K562 (cell line): ENCODE data around the gene CRX. TPM values are rescaled to one million over a fixed set of nuclear protein-coding genes. Genes with fewer than 3 reads are reported as not detected.

ENCODE experiments used
- ATAC-seq: fragments of 200-7000 bp; cut with Tn5 transposase; 3 replicates; pipeline ENCODE4 v1.9.1; 2020; ENCODE audit warnings: moderate library complexity
- BruUV-seq: library from RNA; stranded (reverse); fragments of 400-500 nt; replicated peaks from 2 replicates; lab custom pipeline; 2021; lab: Mats Ljungman, UMichigan
- CTCF ChIA-PET: fragments of 300-600 bp; formaldehyde crosslinking; extraction: SDS; loops from one replicate; lab custom pipeline; 2021; ENCODE audit warnings: low intra/inter-chr PET ratio; lab: Yijun Ruan, JAX
- POLR2A ChIA-PET: fragments of 300-600, 350-650 bp; sonication (Branson Sonifier 250); formaldehyde crosslinking; extraction: SDS; loops from one replicate; lab custom pipeline; 2021; ENCODE audit warnings: antibody characterized with exemption, inconsistent platforms; lab: Yijun Ruan, JAX
- DNase-seq, 4 experiments: peaks; one replicate each; pipeline versions ENCODE4 v3.0.0 to v3.0.0-alpha.2; 2011 to 2018; ENCODE audit warnings: low spot score in 3 of 4, mixed read lengths in 3 of 4; ENCODE audit errors: extremely low read depth in 1 of 4
- FAIRE-seq: peaks from 2 replicates; lab custom pipeline; 2011; peaks lifted over from hg19 to GRCh38; lab: Jason Lieb, UNC
- H2AFZ ChIP-seq: 2 replicates; pipeline ENCODE4 v1.6.0; 2011; ENCODE audit warnings: low read depth, low read length, control low read depth, inconsistent platforms
- H3K27ac ChIP-seq: fragments of 200-600 bp; 3 replicates; pipeline ENCODE4 v1.8.0; 2011; ENCODE audit warnings: low read depth, mild to moderate bottlenecking, control low read depth, inconsistent platforms, low read length, moderate library complexity, mixed read lengths; ENCODE audit errors: extremely low read depth
- H3K27me3 ChIP-seq, 2 experiments: fragments of 300-600 bp in 1 of 2; 2 replicates in 1 of 2; 3 replicates in 1 of 2; pipeline versions ENCODE4 v1.6.0 to v1.8.0; 2011; ENCODE audit warnings: inconsistent platforms in 2 of 2, low read length in 2 of 2, mild to moderate bottlenecking in 1 of 2, mixed read lengths in 1 of 2, moderate library complexity in 1 of 2; ENCODE audit not compliant: control insufficient read depth in 2 of 2, insufficient read depth in 2 of 2
- H3K36me3 ChIP-seq: fragments of 300-600 bp; 3 replicates; pipeline ENCODE4 v1.8.0; 2011; ENCODE audit warnings: mild to moderate bottlenecking, low read length, inconsistent platforms; ENCODE audit not compliant: control insufficient read depth, insufficient read depth
- H3K4me1 ChIP-seq, 2 experiments: fragments of 200-600 bp in 1 of 2; replicated peaks in 1 of 2; 2 replicates in 1 of 2; 3 replicates in 1 of 2; pipeline versions ENCODE4 v1.5.1 to v1.8.0; 2011; ENCODE audit warnings: inconsistent platforms in 2 of 2, low read length in 2 of 2, mild to moderate bottlenecking in 1 of 2, mixed read lengths in 1 of 2, moderate library complexity in 1 of 2; ENCODE audit not compliant: control insufficient read depth in 2 of 2, insufficient read depth in 2 of 2
- H3K4me2 ChIP-seq: 2 replicates; pipeline ENCODE4 v1.6.1; 2011; ENCODE audit warnings: low read length, control low read depth, inconsistent platforms, mixed read lengths; ENCODE audit not compliant: insufficient read depth
- H3K4me3 ChIP-seq: fragments of 200-600 bp; sonication (generic), shearing (Covaris generic); 2 replicates; pipeline ENCODE4 v1.5.1; 2016; ENCODE audit warnings: control low read depth, inconsistent platforms
- H3K79me2 ChIP-seq: fragments of 200-600 bp; 3 replicates; pipeline ENCODE4 v1.8.0; 2011; ENCODE audit warnings: low read length, inconsistent platforms; ENCODE audit not compliant: control insufficient read depth, insufficient read depth
- H3K9ac ChIP-seq, 2 experiments: 2 replicates each; pipeline versions ENCODE4 v1.6.0 to v1.6.1; 2011; ENCODE audit warnings: low read depth in 2 of 2, low read length in 2 of 2, control low read depth in 1 of 2, inconsistent platforms in 1 of 2, mild to moderate bottlenecking in 1 of 2, mixed read lengths in 1 of 2; ENCODE audit not compliant: insufficient read depth in 1 of 2
- H3K9me1 ChIP-seq: one replicate; pipeline ENCODE4 v1.6.0; 2011; ENCODE audit warnings: inconsistent platforms, mild to moderate bottlenecking, low read length, moderate library complexity; ENCODE audit not compliant: control insufficient read depth, insufficient read depth
- H3K9me3 ChIP-seq: replicated peaks from 2 replicates; pipeline ENCODE4 v1.5.1; 2011; ENCODE audit warnings: low read depth, low read length, inconsistent platforms; ENCODE audit not compliant: control insufficient read depth, insufficient read depth
- H4K20me1 ChIP-seq: replicated peaks from 2 replicates; pipeline ENCODE4 v1.6.1; 2011; ENCODE audit warnings: low read length, inconsistent platforms, mixed read lengths; ENCODE audit not compliant: control insufficient read depth, insufficient read depth
- IRF2 ChIP-seq: sonication (generic); formaldehyde crosslinking; IDR thresholded peaks from 2 replicates; pipeline ENCODE4 v1.8.1; 2022; ENCODE audit warnings: mild to moderate bottlenecking, missing genetic modification reagents
- JUND ChIP-seq, 2 experiments: IDR thresholded peaks; 2 replicates in 1 of 2; 3 replicates in 1 of 2; pipeline ENCODE4 v1.6.1; 2011; ENCODE audit warnings: borderline replicate concordance in 2 of 2, low read depth in 2 of 2, low read length in 2 of 2, improper control_type of control experiment in 1 of 2, missing biosample characterization in 1 of 2, missing genetic modification characterization in 1 of 2, missing genetic modification reagents in 1 of 2
- NEUROD1 ChIP-seq: fragments of 150-350 bp; IDR thresholded peaks from 2 replicates; pipeline ENCODE4 v1.6.1; 2014; ENCODE audit warnings: borderline replicate concordance, low read length, low read depth; ENCODE audit not compliant: partially characterized antibody
- PTTG1 ChIP-seq: fragments of 450-650 bp; IDR thresholded peaks from 2 replicates; pipeline ENCODE4 v1.6.1; 2016; ENCODE audit warnings: low read depth, mild to moderate bottlenecking, missing genetic modification characterization, missing compliant biosample characterization
- ZFX ChIP-seq: sonication (generic); formaldehyde crosslinking; IDR thresholded peaks from 2 replicates; pipeline ENCODE4 v1.8.0; 2022; ENCODE audit warnings: mild to moderate bottlenecking, missing genetic modification reagents, moderate library complexity
- ZNF224 ChIP-seq: sonication (generic); formaldehyde crosslinking; IDR thresholded peaks from 2 replicates; pipeline ENCODE4 v1.8.0; 2022; ENCODE audit warnings: mild to moderate bottlenecking, missing genetic modification reagents
- ZNF551 ChIP-seq: fragments of 250-450 bp; sonication (Bioruptor Pico); IDR thresholded peaks from 2 replicates; pipeline ENCODE4 v1.5.0; 2021; ENCODE audit warnings: mild to moderate bottlenecking, moderate library complexity
- ZNF696 ChIP-seq: fragments of 250-450 bp; sonication (Bioruptor Pico); conservative IDR thresholded peaks from 2 replicates; pipeline ENCODE4 v1.4.0; 2020; ENCODE audit warnings: mild to moderate bottlenecking, moderate library complexity
- WGBS: fragments of 100-300 bp; shearing (Covaris generic); methylation state at CpG from one replicate; pipeline ENCODE4 v1.1.6; 2016; ENCODE audit warnings: low coverage, mixed read lengths; ENCODE audit not compliant: insufficient coverage; ENCODE audit errors: missing lambda C conversion rate; 5-methylcytosine and 5-hydroxymethylcytosine counted together
- in situ Hi-C: fragments of 300-500 bp; cut with MboI; formaldehyde crosslinking; loops from 4 replicates; pipeline ENCODE4 v1.15.0; 2018; ENCODE audit warnings: inconsistent platforms, mixed read lengths
- intact Hi-C: fragments of 100-400 bp; cut with micrococcal nuclease; formaldehyde crosslinking; loops from 2 replicates; pipeline ENCODE4 v1.14.2; 2022
- polyA plus RNA-seq, 8 experiments: library from polyadenylated mRNA; depleted of rRNA in 4 of 8; stranded (reverse) in 5 of 8; unstranded in 3 of 8; fragments of >200 nt; fragmentation: Nextera tagmentation in 2 of 8; fragmentation: Illumina TruSeq in 1 of 8; extraction: Ambion mirVana in 2 of 8; extraction: Trizol in 1 of 8; gene quantifications; 2 replicates each; pipeline versions ENCODE4 v1.2.1 to v1.2.3, GENCODE V29; 2011 to 2014; ENCODE audit warnings: inconsistent platforms in 1 of 8, missing spikeins in 1 of 8
- total RNA-seq, 7 experiments: library from RNA; depleted of rRNA in 6 of 7; stranded (reverse); fragments of >200 nt in 6 of 7; fragmentation: Illumina TruSeq in 2 of 7; extraction: Trizol in 2 of 7; gene quantifications; 2 replicates each; pipeline versions ENCODE4 v1.2.1 to v1.2.3, GENCODE V29; 2011 to 2021; ENCODE audit warnings: low replicate concordance in 1 of 7
- TF ChIP-seq, protein P1 (sequence below): fragments of 200-800 bp; sonication (Bioruptor generic); IDR thresholded peaks from 2 replicates; pipeline ENCODE4 v1.6.1; 2016; ENCODE audit warnings: missing genetic modification characterization, missing compliant biosample characterization
- TF ChIP-seq, protein P2 (sequence below), 2 experiments: IDR thresholded peaks; 2 replicates each; pipeline ENCODE4 v1.6.1; 2011; ENCODE audit warnings: borderline replicate concordance in 1 of 2, control low read depth in 1 of 2, low read depth in 1 of 2, low read length in 1 of 2, mild to moderate bottlenecking in 1 of 2, mixed read lengths in 1 of 2, moderate library complexity in 1 of 2; ENCODE audit not compliant: insufficient read depth in 1 of 2, insufficient read length in 1 of 2, poor library complexity in 1 of 2, severe bottlenecking in 1 of 2; ENCODE audit errors: extremely low read depth in 1 of 2

Gene CRX
- total and polyA plus RNA-seq, 9 of the 15 experiments (the other 6 are each of a cell fraction or from before 2014, with no cell fraction given): 0.01 TPM; not detected in 8

DNA sequence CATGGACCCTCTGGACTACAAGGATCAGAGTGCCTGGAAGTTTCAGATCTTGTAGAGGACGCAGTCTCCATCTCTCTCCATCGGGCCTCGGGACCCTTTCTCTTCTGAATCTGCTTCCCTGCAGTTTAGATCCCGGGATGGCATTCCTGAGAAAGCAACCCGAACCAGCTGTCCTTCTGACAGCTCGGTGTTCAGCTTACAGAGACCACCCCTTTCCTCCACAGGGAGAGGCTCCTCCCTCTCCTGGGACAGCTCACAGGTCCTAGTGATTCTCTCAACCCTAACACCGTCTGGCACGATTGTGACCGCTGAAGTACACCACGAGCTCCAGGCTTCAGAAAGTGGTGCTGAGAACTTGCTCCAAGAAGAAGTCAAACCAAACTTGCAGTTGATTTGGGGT is 18.2 kb downstream of the CRX start:
- H3K36me3 ChIP-seq: no peaks in the 10 kb centered on the region
- CTCF ChIA-PET: no interaction called here
- no TSS peak for BruUV-seq
- no peak overlapping the region for H3K4me2 ChIP-seq
- H4K20me1 ChIP-seq: no peaks in the 10 kb centered on the region
- POLR2A ChIA-PET: interaction anchor here (0.5 to 0.6 kb wide), 3 partner anchors 11 to 1464 kb away, joined by 3 to 4 read pairs (median 3); no protein-coding TSS in a partner anchor
- H3K27me3 ChIP-seq: peaks cover 2 to 11% of the 10 kb centered on the region in 2 experiments
- in situ Hi-C loops (no loop called here), intact Hi-C loops (no loop called here)
- H3K79me2 ChIP-seq: no peaks in the 10 kb centered on the region
- no peaks in the 10 kb centered on the region for H3K9me1 ChIP-seq
- FAIRE-seq (no peak), DNase-seq (no peak), ATAC-seq (no peak)
- H3K27ac ChIP-seq: no peak overlapping the region
- H3K9ac ChIP-seq: no peak overlapping the region; a peak in 1 of 4 replicates
- no peak overlapping the region for H3K4me3 ChIP-seq
- H3K9me3 ChIP-seq: no peaks in the 10 kb centered on the region; the same call in 1 of the 2 replicates
- TF ChIP-seq, protein P1, sequence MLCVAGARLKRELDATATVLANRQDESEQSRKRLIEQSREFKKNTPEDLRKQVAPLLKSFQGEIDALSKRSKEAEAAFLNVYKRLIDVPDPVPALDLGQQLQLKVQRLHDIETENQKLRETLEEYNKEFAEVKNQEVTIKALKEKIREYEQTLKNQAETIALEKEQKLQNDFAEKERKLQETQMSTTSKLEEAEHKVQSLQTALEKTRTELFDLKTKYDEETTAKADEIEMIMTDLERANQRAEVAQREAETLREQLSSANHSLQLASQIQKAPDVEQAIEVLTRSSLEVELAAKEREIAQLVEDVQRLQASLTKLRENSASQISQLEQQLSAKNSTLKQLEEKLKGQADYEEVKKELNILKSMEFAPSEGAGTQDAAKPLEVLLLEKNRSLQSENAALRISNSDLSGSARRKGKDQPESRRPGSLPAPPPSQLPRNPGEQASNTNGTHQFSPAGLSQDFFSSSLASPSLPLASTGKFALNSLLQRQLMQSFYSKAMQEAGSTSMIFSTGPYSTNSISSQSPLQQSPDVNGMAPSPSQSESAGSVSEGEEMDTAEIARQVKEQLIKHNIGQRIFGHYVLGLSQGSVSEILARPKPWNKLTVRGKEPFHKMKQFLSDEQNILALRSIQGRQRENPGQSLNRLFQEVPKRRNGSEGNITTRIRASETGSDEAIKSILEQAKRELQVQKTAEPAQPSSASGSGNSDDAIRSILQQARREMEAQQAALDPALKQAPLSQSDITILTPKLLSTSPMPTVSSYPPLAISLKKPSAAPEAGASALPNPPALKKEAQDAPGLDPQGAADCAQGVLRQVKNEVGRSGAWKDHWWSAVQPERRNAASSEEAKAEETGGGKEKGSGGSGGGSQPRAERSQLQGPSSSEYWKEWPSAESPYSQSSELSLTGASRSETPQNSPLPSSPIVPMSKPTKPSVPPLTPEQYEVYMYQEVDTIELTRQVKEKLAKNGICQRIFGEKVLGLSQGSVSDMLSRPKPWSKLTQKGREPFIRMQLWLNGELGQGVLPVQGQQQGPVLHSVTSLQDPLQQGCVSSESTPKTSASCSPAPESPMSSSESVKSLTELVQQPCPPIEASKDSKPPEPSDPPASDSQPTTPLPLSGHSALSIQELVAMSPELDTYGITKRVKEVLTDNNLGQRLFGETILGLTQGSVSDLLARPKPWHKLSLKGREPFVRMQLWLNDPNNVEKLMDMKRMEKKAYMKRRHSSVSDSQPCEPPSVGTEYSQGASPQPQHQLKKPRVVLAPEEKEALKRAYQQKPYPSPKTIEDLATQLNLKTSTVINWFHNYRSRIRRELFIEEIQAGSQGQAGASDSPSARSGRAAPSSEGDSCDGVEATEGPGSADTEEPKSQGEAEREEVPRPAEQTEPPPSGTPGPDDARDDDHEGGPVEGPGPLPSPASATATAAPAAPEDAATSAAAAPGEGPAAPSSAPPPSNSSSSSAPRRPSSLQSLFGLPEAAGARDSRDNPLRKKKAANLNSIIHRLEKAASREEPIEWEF (CRISPR knock-in tag): no peak
- TF ChIP-seq ZFX (CRISPR knock-in tag) (no peak), NEUROD1 (no peak), ZNF224 (no peak), ZNF696 (no peak), IRF2 (CRISPR knock-in tag) (no peak), PTTG1 (tag) (no peak), JUND (IDR thresholded peaks at IDR 0.05; ENCODE audit: borderline replicate concordance, low read depth, low read length) (no peak), JUND (tag; IDR thresholded peaks at IDR 0.05; ENCODE audit: borderline replicate concordance, low read depth, low read length) (no peak), ZNF551 (CRISPR knock-in tag) (no peak)
- TF ChIP-seq, protein P2, sequence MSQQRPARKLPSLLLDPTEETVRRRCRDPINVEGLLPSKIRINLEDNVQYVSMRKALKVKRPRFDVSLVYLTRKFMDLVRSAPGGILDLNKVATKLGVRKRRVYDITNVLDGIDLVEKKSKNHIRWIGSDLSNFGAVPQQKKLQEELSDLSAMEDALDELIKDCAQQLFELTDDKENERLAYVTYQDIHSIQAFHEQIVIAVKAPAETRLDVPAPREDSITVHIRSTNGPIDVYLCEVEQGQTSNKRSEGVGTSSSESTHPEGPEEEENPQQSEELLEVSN (IDR thresholded peaks at IDR 0.05; ENCODE audit: borderline replicate concordance in 1 of 2, extremely low read depth in 1 of 2, insufficient read depth in 1 of 2, insufficient read length in 1 of 2, low read depth in 1 of 2, low read length in 1 of 2, poor library complexity in 1 of 2, severe bottlenecking in 1 of 2): no peak
- TF ChIP-seq, all 486 proteins: peak for 0
- 20% methylated on average over 10 of the region's 10 CpGs for WGBS
- H2AFZ ChIP-seq: 0 out of 2 replicates have a peak overlapping the region, but pooled peaks have one; percentile 30
- H3K4me1 ChIP-seq: peaks cover 0 to 5% of the 10 kb centered on the region in 2 experiments; a peak in 2 of 5 replicates
